ENCODE results near the gene PRODH2.

DNA sequence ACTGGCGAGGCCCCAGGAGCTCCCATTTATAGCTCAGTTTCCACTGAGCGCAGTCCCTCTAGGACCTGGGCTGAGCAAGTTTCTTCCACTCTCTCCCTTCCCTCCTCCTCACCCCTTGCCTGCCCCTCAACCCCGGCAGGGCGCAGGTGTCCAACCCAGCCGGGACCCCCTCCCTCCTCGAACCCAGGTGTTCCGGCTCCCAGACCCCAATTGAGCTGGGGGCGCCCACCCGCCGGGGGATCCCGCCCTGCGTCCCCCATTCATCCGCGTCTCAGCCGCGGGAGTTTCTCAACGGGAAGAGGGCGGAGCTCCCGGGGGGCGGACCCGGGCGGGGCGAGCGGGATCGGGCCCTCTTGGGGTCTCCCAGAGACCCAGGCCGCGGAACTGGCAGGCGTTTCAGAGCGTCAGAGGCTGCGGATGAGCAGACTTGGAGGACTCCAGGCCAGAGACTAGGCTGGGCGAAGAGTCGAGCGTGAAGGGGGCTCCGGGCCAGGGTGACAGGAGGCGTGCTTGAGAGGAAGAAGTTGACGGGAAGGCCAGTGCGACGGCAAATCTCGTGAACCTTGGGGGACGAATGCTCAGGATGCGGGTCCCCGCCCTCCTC, 44.0 kb upstream of the PRODH2 start, which contains the start of gene KIRREL2:
- TF ChIP-seq CTCF (IDR thresholded peaks at IDR 0.05 in 4 of 5, conservative IDR thresholded peaks at IDR 0.05 in 1 of 5) (no peak), POLR2A (IDR thresholded peaks at IDR 0.05) (no peak)
